Heart right ventricle (tissue), 16 donors: ENCODE measurements around the gene PFKL. TPM values are rescaled to one million over a fixed set of nuclear protein-coding genes. Genes with fewer than 3 reads are reported as not detected.
A peak's percentile ranks its signal among the peaks of the same experiment; 100 is the strongest.

Source experiments
- ATAC-seq, 8 donors: fragments of 200-7000 bp; cut with Tn5 transposase; one replicate each; pipeline ENCODE4 v1.9.1; 2020; ENCODE audit warnings: mild to moderate bottlenecking in 8 of 8, moderate library complexity in 8 of 8, moderate number of reproducible peaks in 1 of 8
- DNase-seq, 2 donors: peaks; one replicate each; pipeline ENCODE4 v3.0.0-alpha.2; 2020
- H3K27ac ChIP-seq, 10 donors: fragments of 200-600 bp; sonication (generic) in 2 of 10; one replicate each; pipeline versions ENCODE4 v1.5.0 to v1.8.0; 2020 to 2022; ENCODE audit warnings: mild to moderate bottlenecking in 3 of 10
- H3K27me3 ChIP-seq, 7 donors: fragments of 200-600 bp; one replicate each; pipeline ENCODE4 v1.8.0; 2021 to 2022; ENCODE audit warnings: mild to moderate bottlenecking in 2 of 7
- H3K36me3 ChIP-seq, 9 donors: fragments of 200-600 bp; sonication (generic) in 1 of 9; one replicate each; pipeline versions ENCODE4 v1.5.0 to v1.8.0; 2020 to 2022; ENCODE audit warnings: mild to moderate bottlenecking in 2 of 9
- H3K4me1 ChIP-seq, 9 donors: fragments of 200-600 bp; sonication (generic) in 1 of 9; one replicate each; pipeline versions ENCODE4 v1.5.0 to v1.8.0; 2020 to 2022; ENCODE audit warnings: mild to moderate bottlenecking in 4 of 9
- H3K4me3 ChIP-seq, 10 donors: fragments of 200-600 bp; sonication (generic) in 2 of 10; one replicate each; pipeline versions ENCODE4 v1.5.0 to v1.8.0; 2020 to 2022; ENCODE audit warnings: mild to moderate bottlenecking in 7 of 10, moderate library complexity in 2 of 10
- H3K9me3 ChIP-seq, 11 donors: fragments of 200-600 bp in 10 of 11; sonication (generic) in 2 of 11; one replicate each; pipeline versions ENCODE4 v1.5.0 to v1.8.0; 2013 to 2022; ENCODE audit warnings: mild to moderate bottlenecking in 2 of 11, control low read depth in 1 of 11, moderate library complexity in 1 of 11
- WGBS, 2 donors: extraction: QIAGEN DNeasy Blood & Tissue Kit; methylation state at CpG; one replicate each; pipeline ENCODE4 v1.1.7; 2013; ENCODE audit warnings: inconsistent platforms in 1 of 2; 5-methylcytosine and 5-hydroxymethylcytosine counted together
- intact Hi-C, 10 donors: fragments of 100-400 bp; cut with DNase I; formaldehyde crosslinking; loops; one replicate each; pipeline versions ENCODE4 v1.11.1 to v1.14.2; 2022
- polyA plus RNA-seq, 2 donors: library from polyadenylated mRNA; stranded (reverse); fragments of 200-250 nt; gene quantifications; one replicate each; pipeline ENCODE4 v1.2.3, GENCODE V29; 2013
- total RNA-seq, 10 donors: library from RNA; stranded (reverse); fragmentation: NEBNext Ultra II Directional in 3 of 10; extraction: Animal tissue kit (Norgen Biotek cat#: 25700) in 3 of 10; gene quantifications; one replicate each; pipeline versions ENCODE4 v1.2.1 to v1.2.4, GENCODE V29; 2021 to 2023
- TF ChIP-seq, protein P1 (sequence below), 9 donors: fragments of 200-600 bp; sonication (generic) in 2 of 9; IDR thresholded peaks; one replicate each; pipeline versions ENCODE4 v1.5.0 to v1.8.0; 2021 to 2022; ENCODE audit warnings: antibody characterized with exemption in 9 of 9, mild to moderate bottlenecking in 5 of 9, moderate library complexity in 1 of 9
- donor health status: Arrhythmogenic right ventricular cardiomyopathy.
- donor health status: ischemic (EF 13 %, LVEDD 7.1; RV severe dilation, severe dysfunction).
- donor health status: healthy with polysubstance abuse.
- donor health status: DM: no; HTN: yes; CAD: no.
- donor health status: DM: no; HTN: no; CAD: no.
- donor health status: ischemic (EF 25% LVEDD 6.9; RV normal size, moderate dysfunction).
- donor health status: ischemic (EF 25% LVEDD 5.7; RV mildly dilated, moderate dysfunction).
- donor health status: healthy.
- donor health status: DM: yes; HTN: yes; CAD: no.
- donor health status: Ischemic cardiomyopathy.
- donor health status: ischemic (EF 35%, LVEDD 5.7; RV mildly dilated, moderate dysfunction).
- donor health status: nonischemic (EF 11% LVEDD 7.7; RV severe dilation, severe dysfunction).
- donor health status: DM: yes; HTN: yes; CAD: no.
- donor health status: PGD.
- donor health status: ischemic (EF 29% LVEDD 5.4; RV normal size, mild dysfunction).
- donor health status: nonischemic (EF 23%, LVEDD 6.1; RV moderate dilation, normal function).

PFKL gene
- total and polyA plus RNA-seq, 12 donors: 34.7 to 84.4 (median 43.8) TPM

DNA sequence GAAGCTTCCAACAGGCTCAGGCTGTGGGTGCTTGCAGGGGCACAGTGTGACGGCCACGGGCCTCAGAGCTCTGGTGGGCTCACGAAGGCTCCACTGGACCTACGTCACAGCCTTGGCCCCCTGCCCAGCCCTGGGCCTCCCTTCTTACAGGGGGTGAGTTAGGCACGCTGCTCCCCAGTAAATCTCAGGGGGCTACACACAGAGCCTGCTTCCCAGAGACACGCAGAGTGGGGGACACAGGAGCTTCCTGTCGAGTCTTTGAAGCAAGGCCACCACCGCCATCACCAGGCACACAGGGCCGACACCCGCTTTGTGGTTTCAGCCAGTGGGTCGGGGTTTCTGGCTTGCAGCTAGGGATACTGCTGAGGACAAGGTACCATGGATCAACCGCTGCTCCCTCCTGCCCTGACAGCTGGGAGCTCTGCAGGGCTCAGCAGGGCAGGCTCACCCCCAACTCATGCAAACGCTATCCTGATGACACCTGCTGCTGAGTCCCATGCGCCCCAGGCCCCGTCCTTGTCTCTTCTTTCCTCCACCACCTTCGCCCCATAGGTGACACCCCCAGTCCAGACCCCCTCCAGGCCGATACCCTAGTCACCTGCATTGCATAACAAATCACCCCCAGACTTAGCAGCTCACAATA is 44.8 kb downstream of the PFKL start:
- Histone ChIP-seq H3K27me3 (peaks cover 7 to 31% (median 19%) of the 10 kb centered on the region in 7 donors), H3K36me3 (no peaks in the 10 kb centered on the region), H3K4me1 (peaks cover 4 to 8% (median 6%) of the 10 kb centered on the region in 9 donors), H3K27ac (no peak overlapping the region), H3K4me3 (no peak overlapping the region), H3K9me3 (no peaks in the 10 kb centered on the region)
- 79 to 81% methylated on average over 17 of the region's 17 CpGs for WGBS, 2 donors
- no peak for DNase-seq
- intact Hi-C loops: loop anchor here in 2 of 10 donors (10.0 kb wide), 2 partner anchors 110 to 130 kb away; partner anchors contain the start of gene LRRC3 (in 1 of the 2)
- ATAC-seq: peak in 1 of 8 donors; percentile 18
- TF ChIP-seq, protein P1, sequence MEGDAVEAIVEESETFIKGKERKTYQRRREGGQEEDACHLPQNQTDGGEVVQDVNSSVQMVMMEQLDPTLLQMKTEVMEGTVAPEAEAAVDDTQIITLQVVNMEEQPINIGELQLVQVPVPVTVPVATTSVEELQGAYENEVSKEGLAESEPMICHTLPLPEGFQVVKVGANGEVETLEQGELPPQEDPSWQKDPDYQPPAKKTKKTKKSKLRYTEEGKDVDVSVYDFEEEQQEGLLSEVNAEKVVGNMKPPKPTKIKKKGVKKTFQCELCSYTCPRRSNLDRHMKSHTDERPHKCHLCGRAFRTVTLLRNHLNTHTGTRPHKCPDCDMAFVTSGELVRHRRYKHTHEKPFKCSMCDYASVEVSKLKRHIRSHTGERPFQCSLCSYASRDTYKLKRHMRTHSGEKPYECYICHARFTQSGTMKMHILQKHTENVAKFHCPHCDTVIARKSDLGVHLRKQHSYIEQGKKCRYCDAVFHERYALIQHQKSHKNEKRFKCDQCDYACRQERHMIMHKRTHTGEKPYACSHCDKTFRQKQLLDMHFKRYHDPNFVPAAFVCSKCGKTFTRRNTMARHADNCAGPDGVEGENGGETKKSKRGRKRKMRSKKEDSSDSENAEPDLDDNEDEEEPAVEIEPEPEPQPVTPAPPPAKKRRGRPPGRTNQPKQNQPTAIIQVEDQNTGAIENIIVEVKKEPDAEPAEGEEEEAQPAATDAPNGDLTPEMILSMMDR (IDR thresholded peaks at IDR 0.05): no peak

- 62% methylated on average over 11 of the region's 11 CpGs for WGBS, 2 donors
- no peak for ATAC-seq
- intact Hi-C loops: loop anchor here in 2 of 10 donors (10.0 kb wide), 2 partner anchors 109 to 129 kb away; partner anchors contain the start of gene LRRC3 (in 1 of the 2)
- H3K4me1 ChIP-seq: peaks cover 0 to 3% (median 0%) of the 10 kb centered on the region in 9 donors
- no peak for DNase-seq
- peaks cover 12 to 35% (median 24%) of the 10 kb centered on the region in 7 donors for H3K27me3 ChIP-seq
- no peaks in the 10 kb centered on the region for H3K9me3 ChIP-seq
- TF ChIP-seq, protein P1 (IDR thresholded peaks at IDR 0.05): no peak
- no peaks in the 10 kb centered on the region for H3K36me3 ChIP-seq
- H3K27ac ChIP-seq: no peak overlapping the region
- no peak overlapping the region for H3K4me3 ChIP-seq
These were observed 45.6 kb downstream of the PFKL start for GRCh38 chr21:44345495-44345894.

- Histone ChIP-seq H3K27me3 (peaks cover 12 to 60% (median 46%) of the 10 kb centered on the region in 7 donors), H3K36me3 (no peaks in the 10 kb centered on the region), H3K27ac (no peak overlapping the region), H3K4me1 (peaks cover 0 to 28% (median 0%) of the 10 kb centered on the region in 9 donors), H3K4me3 (no peak overlapping the region), H3K9me3 (no peaks in the 10 kb centered on the region)
- WGBS, 2 donors: 57% methylated on average over 22 of the region's 22 CpGs
- ATAC-seq (no peak), DNase-seq (no peak)
- intact Hi-C loops: loop anchor here in 2 of 10 donors (10.0 kb wide), 2 partner anchors 107 to 127 kb away; partner anchors contain the start of gene LRRC3 (in 1 of the 2)
- TF ChIP-seq, protein P1 (IDR thresholded peaks at IDR 0.05): no peak
These were observed 48.1 kb downstream of the PFKL start for GRCh38 chr21:44347911-44348451.

- intact Hi-C loops: loop anchor here in 2 of 10 donors (10.0 kb wide), 2 partner anchors 106 to 126 kb away; partner anchors contain the start of gene LRRC3 (in 1 of the 2)
- WGBS, 2 donors: 93% methylated on average over 19 of the region's 19 CpGs
- Histone ChIP-seq H3K27ac (no peak overlapping the region), H3K36me3 (no peaks in the 10 kb centered on the region), H3K4me3 (no peak overlapping the region), H3K27me3 (peaks cover 12 to 69% (median 46%) of the 10 kb centered on the region in 7 donors), H3K4me1 (peaks cover 0 to 37% (median 0%) of the 10 kb centered on the region in 9 donors), H3K9me3 (no peaks in the 10 kb centered on the region)
- TF ChIP-seq, protein P1 (IDR thresholded peaks at IDR 0.05): no peak
- ATAC-seq (no peak), DNase-seq (no peak)
These were observed 49.0 kb downstream of the PFKL start for GRCh38 chr21:44348861-44349260.
